Measurements from ENCODE around the gene ATP6V0A1. TPM values are rescaled to one million over a fixed set of nuclear protein-coding genes. Genes with fewer than 3 reads are reported as not detected.

The ATP6V0A1 gene
- total and polyA plus RNA-seq, 2 donors (not counting 3 experiments of a cell fraction or from before 2014, with no cell fraction given): 37.3 to 49.2 TPM

GRCh38 chr17:42525221-42525620 lies 66.5 kb downstream of the ATP6V0A1 start:
- no peak overlapping the region for H2AFZ ChIP-seq (ENCODE audit: low read depth, low read length)
- no peak for TF ChIP-seq POLR2AphosphoS5 (IDR thresholded peaks at IDR 0.05; ENCODE audit: insufficient read depth, low read depth, low read length)
- TF ChIP-seq MAX (IDR thresholded peaks at IDR 0.05; ENCODE audit: insufficient read depth, insufficient read length): no peak
- TF ChIP-seq CTCF (IDR thresholded peaks at IDR 0.05; ENCODE audit: extremely low read depth in 1 of 2, insufficient read depth in 1 of 2, low read depth in 1 of 2, low read length in 2 of 2): no peak
- no peak for TF ChIP-seq MYC (IDR thresholded peaks at IDR 0.05; ENCODE audit: low read depth, low read length)
- no peak for TF ChIP-seq FOS (IDR thresholded peaks at IDR 0.05; ENCODE audit: borderline replicate concordance, insufficient read depth, low read length)
- no peak for TF ChIP-seq JUN (IDR thresholded peaks at IDR 0.05; ENCODE audit: borderline replicate concordance, insufficient read depth, insufficient read length, low read depth)
- TF ChIP-seq POLR2A (IDR thresholded peaks at IDR 0.05; ENCODE audit: low read depth, low read length): no peak
- dilution Hi-C loops (cut with MboI; ENCODE audit: extremely low pct_ligation_motif_present, low sequenced_read_pairs): no loop called here
- no peaks in the 10 kb centered on the region for H4K20me1 ChIP-seq (replicated peaks; ENCODE audit: control insufficient read depth, extremely low read depth, insufficient read depth, low read length)
- FAIRE-seq: no peak
- H3K27ac ChIP-seq (ENCODE audit: insufficient read depth, low read depth, low read length): no peak overlapping the region
- intact Hi-C loops (cut with micrococcal nuclease): loop anchor here (10.0 kb wide), 2 partner anchors 390 to 500 kb away; partner anchors contain the start of gene NKIRAS2
- POLR2A ChIA-PET: no interaction called here
- H3K27me3 ChIP-seq (ENCODE audit: control insufficient read depth in 2 of 2, insufficient read depth in 2 of 2, low read length in 2 of 2): no peaks in the 10 kb centered on the region
- H3K4me1 ChIP-seq (ENCODE audit: control insufficient read depth, extremely low read depth, insufficient read depth, low read length): peaks cover 37% of the 10 kb centered on the region
- no peaks in the 10 kb centered on the region for H3K9me1 ChIP-seq (replicated peaks; ENCODE audit: control insufficient read depth, extremely low read depth, insufficient read depth, low read length)
- no peak overlapping the region for H3K4me3 ChIP-seq (replicated peaks in 1 of 3; ENCODE audit: insufficient read depth in 1 of 3, low read depth in 1 of 3, low read length in 3 of 3)
- no TSS peak for BruUV-seq (replicated peaks)
- CTCF ChIA-PET: interaction anchor here (3.8 kb wide), 1 partner anchor 203 kb away, joined by 94 read pairs; no protein-coding TSS in a partner anchor
- no peak for DNase-seq (ENCODE audit: low read depth, low spot score)
- no peak overlapping the region for H3K9ac ChIP-seq (replicated peaks; ENCODE audit: extremely low read depth, insufficient read depth, low read length)
- H3K4me2 ChIP-seq (ENCODE audit: insufficient read depth, low read length): no peak overlapping the region
- no peaks in the 10 kb centered on the region for H3K36me3 ChIP-seq (ENCODE audit: control insufficient read depth in 2 of 2, extremely low read depth in 1 of 2, insufficient read depth in 2 of 2, low read length in 2 of 2)
- no peaks in the 10 kb centered on the region for H3K9me3 ChIP-seq (replicated peaks; ENCODE audit: control insufficient read depth, insufficient read depth, low read length)
- no peaks in the 10 kb centered on the region for H3K79me2 ChIP-seq (ENCODE audit: control insufficient read depth, insufficient read depth, low read length)

Measured in endothelial cell of umbilical vein (primary cell).